Heart right ventricle (tissue), 16 donors: ENCODE measurements around the gene TMEM91. TPM values are rescaled to one million over a fixed set of nuclear protein-coding genes. Genes with fewer than 3 reads are reported as not detected.
"Not testable (repeated sequence)": the region's sequence is repeated elsewhere in the genome, so short reads cannot be mapped to it uniquely, and the experiment has no call there.

ENCODE experiments used
- ATAC-seq, 8 donors: fragments of 200-7000 bp; cut with Tn5 transposase; one replicate each; pipeline ENCODE4 v1.9.1; 2020; ENCODE audit warnings: mild to moderate bottlenecking in 8 of 8, moderate library complexity in 8 of 8, moderate number of reproducible peaks in 1 of 8
- DNase-seq, 2 donors: peaks; one replicate each; pipeline ENCODE4 v3.0.0-alpha.2; 2020
- H3K27ac ChIP-seq, 10 donors: fragments of 200-600 bp; sonication (generic) in 2 of 10; one replicate each; pipeline versions ENCODE4 v1.5.0 to v1.8.0; 2020 to 2022; ENCODE audit warnings: mild to moderate bottlenecking in 3 of 10
- H3K27me3 ChIP-seq, 7 donors: fragments of 200-600 bp; one replicate each; pipeline ENCODE4 v1.8.0; 2021 to 2022; ENCODE audit warnings: mild to moderate bottlenecking in 2 of 7
- H3K36me3 ChIP-seq, 9 donors: fragments of 200-600 bp; sonication (generic) in 1 of 9; one replicate each; pipeline versions ENCODE4 v1.5.0 to v1.8.0; 2020 to 2022; ENCODE audit warnings: mild to moderate bottlenecking in 2 of 9
- H3K4me1 ChIP-seq, 9 donors: fragments of 200-600 bp; sonication (generic) in 1 of 9; one replicate each; pipeline versions ENCODE4 v1.5.0 to v1.8.0; 2020 to 2022; ENCODE audit warnings: mild to moderate bottlenecking in 4 of 9
- H3K4me3 ChIP-seq, 10 donors: fragments of 200-600 bp; sonication (generic) in 2 of 10; one replicate each; pipeline versions ENCODE4 v1.5.0 to v1.8.0; 2020 to 2022; ENCODE audit warnings: mild to moderate bottlenecking in 7 of 10, moderate library complexity in 2 of 10
- H3K9me3 ChIP-seq, 11 donors: fragments of 200-600 bp in 10 of 11; sonication (generic) in 2 of 11; one replicate each; pipeline versions ENCODE4 v1.5.0 to v1.8.0; 2013 to 2022; ENCODE audit warnings: mild to moderate bottlenecking in 2 of 11, control low read depth in 1 of 11, moderate library complexity in 1 of 11
- WGBS, 2 donors: extraction: QIAGEN DNeasy Blood & Tissue Kit; methylation state at CpG; one replicate each; pipeline ENCODE4 v1.1.7; 2013; ENCODE audit warnings: inconsistent platforms in 1 of 2; 5-methylcytosine and 5-hydroxymethylcytosine counted together
- intact Hi-C, 10 donors: fragments of 100-400 bp; cut with DNase I; formaldehyde crosslinking; loops; one replicate each; pipeline versions ENCODE4 v1.11.1 to v1.14.2; 2022
- polyA plus RNA-seq, 2 donors: library from polyadenylated mRNA; stranded (reverse); fragments of 200-250 nt; gene quantifications; one replicate each; pipeline ENCODE4 v1.2.3, GENCODE V29; 2013
- total RNA-seq, 10 donors: library from RNA; stranded (reverse); fragmentation: NEBNext Ultra II Directional in 3 of 10; extraction: Animal tissue kit (Norgen Biotek cat#: 25700) in 3 of 10; gene quantifications; one replicate each; pipeline versions ENCODE4 v1.2.1 to v1.2.4, GENCODE V29; 2021 to 2023
- TF ChIP-seq, protein P1 (sequence below), 9 donors: fragments of 200-600 bp; sonication (generic) in 2 of 9; IDR thresholded peaks; one replicate each; pipeline versions ENCODE4 v1.5.0 to v1.8.0; 2021 to 2022; ENCODE audit warnings: antibody characterized with exemption in 9 of 9, mild to moderate bottlenecking in 5 of 9, moderate library complexity in 1 of 9
- donor health status: Arrhythmogenic right ventricular cardiomyopathy.
- donor health status: ischemic (EF 13 %, LVEDD 7.1; RV severe dilation, severe dysfunction).
- donor health status: healthy with polysubstance abuse.
- donor health status: DM: no; HTN: yes; CAD: no.
- donor health status: DM: no; HTN: no; CAD: no.
- donor health status: ischemic (EF 25% LVEDD 6.9; RV normal size, moderate dysfunction).
- donor health status: ischemic (EF 25% LVEDD 5.7; RV mildly dilated, moderate dysfunction).
- donor health status: healthy.
- donor health status: DM: yes; HTN: yes; CAD: no.
- donor health status: Ischemic cardiomyopathy.
- donor health status: ischemic (EF 35%, LVEDD 5.7; RV mildly dilated, moderate dysfunction).
- donor health status: nonischemic (EF 11% LVEDD 7.7; RV severe dilation, severe dysfunction).
- donor health status: DM: yes; HTN: yes; CAD: no.
- donor health status: PGD.
- donor health status: ischemic (EF 29% LVEDD 5.4; RV normal size, mild dysfunction).
- donor health status: nonischemic (EF 23%, LVEDD 6.1; RV moderate dilation, normal function).

The TMEM91 gene
- total and polyA plus RNA-seq, 12 donors, result 1.2 to 11.3 (median 2.1) TPM

DNA sequence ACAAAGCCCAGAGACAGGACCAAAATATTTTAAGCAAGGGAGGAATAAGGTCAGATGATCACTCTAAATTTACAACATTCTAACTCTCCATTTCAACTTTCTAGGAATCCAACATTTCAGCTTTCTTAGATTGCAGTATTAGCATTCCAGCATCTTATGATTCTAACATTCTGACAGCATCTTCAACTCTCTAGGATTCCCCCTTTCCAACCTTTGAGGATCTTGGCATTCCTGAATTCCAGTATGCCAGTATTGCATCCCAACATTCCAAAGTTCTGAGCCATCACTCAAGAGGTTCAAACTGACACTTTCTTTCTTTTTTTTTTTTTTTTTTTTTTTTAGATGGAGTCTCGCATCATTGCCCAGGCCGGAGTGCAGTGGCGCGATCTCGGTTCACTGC, 36.4 kb upstream of the TMEM91 start:
- Histone ChIP-seq H3K4me1 (peaks cover 0 to 43% (median 8%) of the 10 kb centered on the region in 9 donors), H3K4me3 (no peak overlapping the region), H3K9me3 (no peaks in the 10 kb centered on the region), H3K27ac (no peak overlapping the region), H3K27me3 (no peaks in the 10 kb centered on the region), H3K36me3 (peaks cover 0 to 98% (median 25%) of the 10 kb centered on the region in 9 donors)
- intact Hi-C loops, result no loop called here
- WGBS, 2 donors, result 96 to 97% methylated on average over 5 of the region's 5 CpGs
- DNase-seq (no peak), ATAC-seq (no peak)
- TF ChIP-seq, protein P1, sequence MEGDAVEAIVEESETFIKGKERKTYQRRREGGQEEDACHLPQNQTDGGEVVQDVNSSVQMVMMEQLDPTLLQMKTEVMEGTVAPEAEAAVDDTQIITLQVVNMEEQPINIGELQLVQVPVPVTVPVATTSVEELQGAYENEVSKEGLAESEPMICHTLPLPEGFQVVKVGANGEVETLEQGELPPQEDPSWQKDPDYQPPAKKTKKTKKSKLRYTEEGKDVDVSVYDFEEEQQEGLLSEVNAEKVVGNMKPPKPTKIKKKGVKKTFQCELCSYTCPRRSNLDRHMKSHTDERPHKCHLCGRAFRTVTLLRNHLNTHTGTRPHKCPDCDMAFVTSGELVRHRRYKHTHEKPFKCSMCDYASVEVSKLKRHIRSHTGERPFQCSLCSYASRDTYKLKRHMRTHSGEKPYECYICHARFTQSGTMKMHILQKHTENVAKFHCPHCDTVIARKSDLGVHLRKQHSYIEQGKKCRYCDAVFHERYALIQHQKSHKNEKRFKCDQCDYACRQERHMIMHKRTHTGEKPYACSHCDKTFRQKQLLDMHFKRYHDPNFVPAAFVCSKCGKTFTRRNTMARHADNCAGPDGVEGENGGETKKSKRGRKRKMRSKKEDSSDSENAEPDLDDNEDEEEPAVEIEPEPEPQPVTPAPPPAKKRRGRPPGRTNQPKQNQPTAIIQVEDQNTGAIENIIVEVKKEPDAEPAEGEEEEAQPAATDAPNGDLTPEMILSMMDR (IDR thresholded peaks at IDR 0.05), result no peak

DNA sequence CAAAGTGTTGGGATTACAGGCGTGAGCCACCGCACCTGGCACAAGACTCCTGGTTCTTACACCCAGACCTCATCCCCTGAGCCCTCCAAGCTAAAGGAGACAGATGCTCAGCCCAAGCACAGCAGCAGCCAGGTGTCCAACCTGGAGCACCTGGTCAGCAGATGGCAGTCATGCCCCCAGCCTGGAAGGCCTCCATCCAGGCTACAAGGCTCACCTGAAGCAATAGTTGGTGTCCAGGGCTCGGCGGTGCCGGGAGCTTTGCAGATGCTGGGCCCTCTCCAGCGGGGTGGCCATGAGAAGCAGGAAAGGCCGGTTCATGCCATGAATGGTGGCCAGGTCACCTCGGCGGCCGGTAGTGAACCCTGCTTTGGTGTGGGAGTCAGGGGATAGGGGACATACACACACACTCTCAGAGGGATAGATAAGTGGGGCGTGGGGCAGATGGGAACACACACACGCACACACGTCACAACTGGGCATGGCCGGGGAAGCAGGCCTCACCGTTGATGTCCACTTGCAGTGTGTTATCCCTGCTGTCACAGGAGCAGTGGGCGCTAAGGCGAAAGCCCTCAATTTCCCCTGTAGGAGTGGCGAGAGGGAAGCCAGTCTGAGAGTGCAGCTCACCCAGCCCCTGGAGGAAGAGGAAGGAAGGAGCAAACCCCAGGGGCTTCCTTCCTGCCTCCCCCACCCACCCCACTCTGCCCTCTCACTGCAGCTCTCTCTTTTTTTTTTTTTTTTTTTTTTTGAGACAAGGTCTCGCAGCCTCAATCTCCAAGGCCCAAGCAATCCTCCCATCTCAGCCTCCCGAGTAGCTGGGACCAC, 34.5 kb upstream of the TMEM91 start:
- Histone ChIP-seq H3K9me3 (no peaks in the 10 kb centered on the region), H3K27ac (peak overlapping the region in 1 of 10 donors; percentile 53), H3K36me3 (peaks cover 0 to 98% (median 20%) of the 10 kb centered on the region in 9 donors), H3K4me1 (peaks cover 0 to 29% (median 0%) of the 10 kb centered on the region in 9 donors), H3K4me3 (peak overlapping the region in 1 of 10 donors; percentile 7), H3K27me3 (no peaks in the 10 kb centered on the region)
- ATAC-seq, result peak in 7 of 8 donors; percentile 22 to 50 (median 44)
- 90 to 93% methylated on average over 20 of the region's 20 CpGs for WGBS, 2 donors
- TF ChIP-seq, protein P1 (IDR thresholded peaks at IDR 0.05), result no peak
- intact Hi-C loops, result no loop called here
- no peak for DNase-seq

DNA sequence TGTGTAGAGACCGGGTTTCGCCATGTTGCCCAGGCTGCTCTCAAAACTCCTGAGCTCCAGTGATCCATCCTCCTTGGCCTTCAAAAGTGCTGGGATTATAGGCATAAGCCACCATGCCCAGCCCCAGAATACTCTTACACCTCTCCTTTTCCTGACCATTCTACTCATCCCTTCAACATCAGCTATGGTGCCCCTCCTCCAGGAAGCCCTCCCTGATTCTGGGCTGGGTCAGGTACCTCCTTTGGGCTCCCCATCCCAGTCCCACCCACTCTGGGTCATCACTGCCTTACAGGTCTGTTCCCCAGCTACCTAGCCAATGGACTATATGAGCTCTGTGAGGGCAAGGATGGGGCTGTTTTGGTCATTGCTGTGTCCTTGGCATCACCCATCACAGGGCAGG, 32.2 kb upstream of the TMEM91 start:
- H3K4me1 ChIP-seq, result peaks cover 0 to 32% (median 2%) of the 10 kb centered on the region in 9 donors
- WGBS, 2 donors, result 97 to 100% methylated on average over 2 of the region's 2 CpGs
- DNase-seq (no peak), ATAC-seq (no peak)
- no peak overlapping the region for H3K27ac ChIP-seq
- no peaks in the 10 kb centered on the region for H3K9me3 ChIP-seq
- H3K36me3 ChIP-seq, result peaks cover 0 to 97% (median 20%) of the 10 kb centered on the region in 9 donors
- intact Hi-C loops, result no loop called here
- no peak overlapping the region for H3K4me3 ChIP-seq
- TF ChIP-seq, protein P1 (IDR thresholded peaks at IDR 0.05), result no peak
- H3K27me3 ChIP-seq, result no peaks in the 10 kb centered on the region

DNA sequence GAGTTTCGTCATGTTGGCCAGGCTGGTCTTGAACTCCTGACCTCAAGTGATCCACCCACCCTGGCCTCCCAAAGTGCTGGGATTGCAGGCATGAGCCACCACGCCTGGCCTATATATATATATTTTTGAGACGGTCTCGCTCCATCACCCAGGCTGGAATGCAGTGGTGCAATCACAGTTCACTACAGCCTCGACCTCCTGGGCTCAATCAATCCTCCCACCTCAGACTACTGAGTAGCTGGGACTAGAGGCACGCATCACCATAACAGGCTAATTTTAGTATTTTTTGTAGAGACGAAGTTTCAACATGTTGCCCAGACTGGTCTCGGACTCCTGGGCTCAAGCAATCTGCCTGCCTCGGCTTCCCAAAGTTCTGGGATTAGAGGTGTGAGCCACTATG, 29.4 kb upstream of the TMEM91 start:
- H3K9me3 ChIP-seq, H3K27ac ChIP-seq, ATAC-seq, intact Hi-C loops, H3K27me3 ChIP-seq, H3K4me3 ChIP-seq, DNase-seq: not testable (repeated sequence)
- peaks cover 0 to 69% (median 8%) of the 10 kb centered on the region in 9 donors for H3K36me3 ChIP-seq
- 92 to 97% methylated on average over 9 of the region's 9 CpGs for WGBS, 2 donors
- H3K4me1 ChIP-seq, result peaks cover 0 to 46% (median 22%) of the 10 kb centered on the region in 9 donors
